Effector memory CD4-positive, alpha-beta T cell (primary cell): Measurements from ENCODE around the gene TMEM181.
"Not testable (repeated sequence)": the region's sequence is repeated elsewhere in the genome, so short reads cannot be mapped to it uniquely, and the experiment has no call there.

Experiments used
- DNase-seq, 3 donors: peaks; one replicate each; pipeline ENCODE4 v3.0.0-alpha.2; 2020
- H3K27ac ChIP-seq: 2 replicates; pipeline ENCODE4 v1.7.0; 2013; ENCODE audit warnings: mild to moderate bottlenecking, low read length, moderate library complexity; ENCODE audit not compliant: insufficient read depth, poor library complexity, severe bottlenecking
- H3K27me3 ChIP-seq: replicated peaks from 2 replicates; pipeline ENCODE4 v1.7.0; 2013; ENCODE audit warnings: mild to moderate bottlenecking, low read length; ENCODE audit not compliant: insufficient read depth, control insufficient read depth, poor library complexity, severe bottlenecking
- H3K36me3 ChIP-seq: 2 replicates; pipeline ENCODE4 v1.7.0; 2013; ENCODE audit warnings: mild to moderate bottlenecking, low read length, moderate library complexity; ENCODE audit not compliant: control insufficient read depth, insufficient read depth
- H3K4me1 ChIP-seq: 2 replicates; pipeline ENCODE4 v1.7.0; 2013; ENCODE audit warnings: low read length, mild to moderate bottlenecking; ENCODE audit not compliant: control insufficient read depth, insufficient read depth, poor library complexity, severe bottlenecking
- H3K4me3 ChIP-seq: 2 replicates; pipeline ENCODE4 v1.7.0; 2013; ENCODE audit warnings: low read length, low read depth, mild to moderate bottlenecking; ENCODE audit not compliant: insufficient read depth, poor library complexity, severe bottlenecking
- H3K9me3 ChIP-seq: 2 replicates; pipeline ENCODE4 v1.7.0; 2013; ENCODE audit warnings: mild to moderate bottlenecking, low read length, moderate library complexity; ENCODE audit not compliant: control insufficient read depth

The TMEM181 gene

DNA sequence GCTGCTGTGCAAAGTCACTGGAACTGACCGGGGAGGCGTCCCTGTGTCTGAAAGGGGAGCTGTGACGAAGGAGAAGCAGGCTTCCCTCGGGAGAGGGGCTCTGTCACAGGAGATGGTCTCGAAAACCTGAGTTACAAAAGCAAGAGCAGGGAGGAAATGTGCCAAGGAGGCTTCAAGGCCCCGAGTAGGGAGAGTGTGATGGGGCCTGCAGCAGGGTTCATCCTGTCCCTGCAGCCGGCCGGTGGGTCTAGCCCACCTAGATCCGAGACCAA lies 68.0 kb downstream of the TMEM181 start:
- H3K4me1 ChIP-seq, result no peaks in the 10 kb centered on the region
- no peaks in the 10 kb centered on the region for H3K27me3 ChIP-seq
- no peak overlapping the region for H3K27ac ChIP-seq
- H3K4me3 ChIP-seq, result no peak overlapping the region
- DNase-seq, result no peak
- H3K9me3 ChIP-seq, result no peaks in the 10 kb centered on the region
- peaks cover 70% of the 10 kb centered on the region for H3K36me3 ChIP-seq

- no peaks in the 10 kb centered on the region for H3K4me1 ChIP-seq
- peaks cover 73% of the 10 kb centered on the region for H3K36me3 ChIP-seq
- no peaks in the 10 kb centered on the region for H3K27me3 ChIP-seq
- H3K4me3 ChIP-seq, result no peak overlapping the region
- H3K27ac ChIP-seq, result no peak overlapping the region
- H3K9me3 ChIP-seq, result no peaks in the 10 kb centered on the region
- no peak for DNase-seq
These were observed 68.7 kb downstream of the TMEM181 start for GRCh38 chr6:158628542-158628941.

DNA sequence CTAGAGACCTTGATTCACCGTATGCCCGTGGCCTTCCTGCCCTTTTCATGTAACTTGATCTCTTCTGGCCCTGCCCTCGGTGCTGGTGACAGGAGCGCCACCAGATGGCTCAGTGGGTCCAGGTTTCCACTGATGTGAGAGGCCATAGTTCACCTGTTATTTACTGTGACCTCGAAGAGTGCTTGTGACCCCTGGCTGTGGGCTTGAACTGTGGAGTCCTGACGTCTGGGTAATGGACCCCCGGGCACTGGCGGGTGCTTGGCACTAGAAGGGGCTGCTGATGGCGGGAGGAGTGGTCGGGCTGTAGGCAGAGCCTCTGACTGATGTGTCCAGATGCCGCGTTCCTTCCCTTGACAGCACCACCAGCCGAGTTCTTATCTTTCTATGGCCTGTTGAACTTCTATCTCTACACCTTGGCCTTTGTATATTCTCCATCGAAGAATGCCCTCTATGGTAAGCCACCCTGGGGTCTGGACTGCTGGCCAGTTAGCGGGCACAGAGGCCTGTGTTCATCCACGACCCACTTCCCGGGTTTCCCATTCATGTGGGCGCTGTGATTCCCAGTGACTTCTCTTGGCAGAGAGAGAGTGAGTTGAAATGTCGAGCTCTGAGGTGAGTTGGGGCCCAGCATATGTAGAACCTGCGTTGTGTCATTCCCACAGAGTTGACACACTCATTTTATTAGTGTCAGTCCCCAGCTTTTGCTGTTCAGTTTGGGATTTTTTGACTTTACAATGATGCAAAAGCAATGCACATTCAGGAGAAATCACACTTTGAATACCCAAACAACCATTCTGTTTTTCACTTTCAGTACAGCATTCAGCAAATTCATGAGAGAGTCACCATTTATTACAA lies 69.7 kb downstream of the TMEM181 start:
- no peaks in the 10 kb centered on the region for H3K9me3 ChIP-seq
- DNase-seq, result no peak
- H3K4me1 ChIP-seq, result peaks cover 3% of the 10 kb centered on the region
- peaks cover 66% of the 10 kb centered on the region for H3K36me3 ChIP-seq
- no peaks in the 10 kb centered on the region for H3K27me3 ChIP-seq
- no peak overlapping the region for H3K27ac ChIP-seq
- H3K4me3 ChIP-seq, result no peak overlapping the region

GRCh38 chr6:158630938-158631616 lies 71.2 kb downstream of the TMEM181 start:
- Histone ChIP-seq H3K27me3 (no peaks in the 10 kb centered on the region), H3K9me3 (no peaks in the 10 kb centered on the region), H3K36me3 (peaks cover 61% of the 10 kb centered on the region), H3K4me1 (peaks cover 15% of the 10 kb centered on the region), H3K27ac (peak overlapping the region; percentile 26), H3K4me3 (no peak overlapping the region)
- DNase-seq, result no peak

DNA sequence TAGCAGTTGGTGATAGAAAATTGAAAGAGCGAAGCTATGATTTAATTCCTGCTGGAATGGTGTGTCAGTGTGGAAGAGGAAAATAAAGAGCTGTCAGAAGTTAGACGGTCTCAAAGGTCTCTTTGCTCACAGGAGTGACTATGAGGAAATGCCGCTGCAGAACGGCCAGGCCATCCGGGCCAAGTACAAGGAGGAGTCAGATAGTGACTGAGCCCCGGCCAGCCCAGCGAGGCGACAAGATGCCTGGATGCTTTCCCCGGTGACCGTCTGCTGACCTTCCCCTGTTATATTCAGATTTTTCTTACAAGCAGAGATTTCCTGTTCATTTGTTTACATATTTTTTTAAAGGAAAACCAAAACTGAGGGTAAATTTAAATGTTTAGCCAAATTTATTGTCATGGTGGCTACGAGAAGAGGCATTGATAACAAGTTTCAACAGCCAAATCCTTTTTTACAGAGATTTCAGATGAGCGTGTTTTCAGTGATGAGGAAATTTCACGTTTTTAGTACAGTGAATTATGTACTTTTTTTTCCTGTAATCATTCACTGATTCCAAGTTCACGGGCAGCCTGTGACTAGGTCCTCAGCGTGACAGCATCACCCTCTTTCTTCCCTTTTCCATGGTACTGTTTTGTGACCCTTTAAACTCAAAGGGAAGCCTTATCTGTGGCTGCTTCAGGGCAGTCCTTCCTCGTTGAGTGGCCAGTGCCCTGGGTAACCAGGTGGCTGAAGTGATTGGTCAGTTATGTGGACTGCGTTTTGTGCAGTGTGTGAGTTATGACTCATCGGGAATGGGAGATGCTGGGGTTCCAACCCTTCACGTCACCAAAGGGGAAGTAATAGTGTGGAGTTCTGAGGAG lies 72.0 kb downstream of the TMEM181 start:
- no peak for DNase-seq

DNA sequence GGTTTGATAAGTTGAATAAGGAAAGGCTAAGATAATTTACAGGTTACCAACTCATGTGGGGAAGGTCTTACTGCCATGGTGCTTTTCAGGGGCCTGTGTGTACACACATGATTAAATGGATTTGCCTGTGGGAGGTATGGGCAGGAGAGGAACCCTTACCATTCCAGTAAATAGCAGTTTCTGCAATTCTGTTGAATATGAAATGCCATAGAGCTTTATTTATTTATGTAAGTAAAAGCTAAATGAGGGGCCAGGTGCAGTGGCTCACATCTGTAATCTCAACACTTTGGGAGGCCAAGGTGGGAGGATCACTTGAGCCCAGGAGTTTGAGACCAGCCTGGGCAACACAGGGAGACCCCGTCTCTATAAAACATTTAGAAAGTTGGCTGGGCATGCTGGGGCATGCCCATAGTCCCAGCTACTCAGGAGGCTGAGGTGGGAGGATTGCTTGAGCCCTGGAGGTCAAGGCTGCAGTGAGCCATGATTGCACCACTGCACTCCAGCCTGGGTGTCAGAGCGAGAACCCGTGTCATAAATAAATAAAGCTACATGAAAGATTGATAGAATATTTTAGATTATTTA lies 72.7 kb downstream of the TMEM181 start:
- Histone ChIP-seq H3K27ac (peak overlapping the region; percentile 10), H3K4me1 (peaks cover 15% of the 10 kb centered on the region)
- not testable (repeated sequence) for H3K27me3 ChIP-seq

More for the DNA sequence above, 72.0 kb downstream of the TMEM181 start:
- no peaks in the 10 kb centered on the region for H3K9me3 ChIP-seq
- H3K27me3 ChIP-seq, result no peaks in the 10 kb centered on the region
- peaks cover 61% of the 10 kb centered on the region for H3K36me3 ChIP-seq
- H3K4me1 ChIP-seq, result peaks cover 15% of the 10 kb centered on the region
- no peak overlapping the region for H3K4me3 ChIP-seq
- H3K27ac ChIP-seq, result peak overlapping the region; percentile 10

DNA sequence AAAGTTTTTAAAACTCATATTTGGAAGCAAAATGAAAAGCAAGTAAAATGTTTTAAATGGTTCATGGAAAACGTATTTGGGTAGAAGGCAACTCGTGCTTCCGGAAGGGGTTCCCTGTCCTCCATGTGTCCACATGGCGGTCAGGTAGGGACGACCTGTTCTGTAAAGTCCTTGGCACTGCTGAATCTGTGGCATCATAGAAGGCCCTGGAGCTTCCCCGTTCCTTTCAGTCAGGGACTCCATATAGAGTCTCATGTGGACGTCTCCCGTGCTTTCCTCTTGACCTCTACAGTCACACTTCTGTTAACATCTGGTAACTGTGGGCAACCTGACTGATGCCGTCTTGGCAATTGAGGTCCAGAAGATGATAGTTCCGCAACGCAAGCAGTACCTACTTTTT lies 73.2 kb downstream of the TMEM181 start:
- H3K27ac ChIP-seq, result no peak overlapping the region
- H3K36me3 ChIP-seq, result peaks cover 60% of the 10 kb centered on the region
- H3K4me1 ChIP-seq, result peaks cover 15% of the 10 kb centered on the region
- no peaks in the 10 kb centered on the region for H3K9me3 ChIP-seq
- H3K27me3 ChIP-seq, result no peaks in the 10 kb centered on the region
- H3K4me3 ChIP-seq, result no peak overlapping the region
- no peak for DNase-seq

More for the DNA sequence above, 72.7 kb downstream of the TMEM181 start:
- H3K4me3 ChIP-seq, H3K9me3 ChIP-seq, DNase-seq: not testable (repeated sequence)
- peaks cover 61% of the 10 kb centered on the region for H3K36me3 ChIP-seq

DNA sequence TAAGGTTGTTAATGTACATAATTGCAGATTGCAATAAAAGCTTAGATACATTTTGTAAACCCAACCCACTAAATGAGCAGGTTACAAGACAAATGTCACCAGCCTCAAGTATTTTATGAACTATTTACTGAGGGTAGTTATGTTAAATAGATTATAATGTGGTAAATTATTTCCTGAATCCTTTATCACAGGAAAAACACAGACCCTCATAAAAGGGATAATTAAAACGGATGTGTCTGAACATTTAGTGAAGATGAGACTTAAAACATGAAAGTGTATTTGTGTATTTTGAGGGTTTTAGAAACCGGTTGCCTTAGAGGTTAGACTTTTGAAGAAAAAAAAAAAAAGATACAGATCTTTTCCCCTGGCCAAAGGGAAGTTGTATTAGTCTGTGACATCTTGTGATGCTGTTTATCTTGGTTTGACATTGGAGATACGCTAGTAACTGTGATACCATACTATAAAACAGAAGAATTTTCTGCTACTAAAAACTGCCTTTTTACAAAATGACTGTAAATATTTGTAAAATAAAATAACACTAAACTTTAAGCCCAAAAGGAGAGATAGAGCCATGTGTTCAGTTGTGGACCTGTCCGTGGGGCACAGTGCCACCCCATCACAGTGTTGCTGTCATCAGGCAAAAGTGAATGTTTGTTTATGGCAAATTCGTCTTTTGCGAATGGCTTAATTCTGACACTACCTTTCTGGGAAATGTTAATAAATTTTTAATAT lies 75.0 kb downstream of the TMEM181 start:
- no peaks in the 10 kb centered on the region for H3K9me3 ChIP-seq
- DNase-seq, result no peak
- peak overlapping the region; percentile 45 for H3K27ac ChIP-seq
- H3K36me3 ChIP-seq, result peaks cover 48% of the 10 kb centered on the region
- no peaks in the 10 kb centered on the region for H3K27me3 ChIP-seq
- no peak overlapping the region for H3K4me3 ChIP-seq
- peaks cover 15% of the 10 kb centered on the region for H3K4me1 ChIP-seq

- Histone ChIP-seq H3K27ac (peak overlapping the region; percentile 45), H3K36me3 (peaks cover 43% of the 10 kb centered on the region), H3K4me1 (peaks cover 20% of the 10 kb centered on the region), H3K9me3 (no peaks in the 10 kb centered on the region), H3K27me3 (no peaks in the 10 kb centered on the region), H3K4me3 (no peak overlapping the region)
- no peak for DNase-seq
These were observed 75.7 kb downstream of the TMEM181 start for GRCh38 chr6:158635427-158636073.
